Measurements from ENCODE around the gene ATG16L2. TPM values are rescaled to one million over a fixed set of nuclear protein-coding genes. Genes with fewer than 3 reads are reported as not detected.

The ATG16L2 gene
- total and polyA plus RNA-seq, 2 donors (not counting 3 experiments of a cell fraction or from before 2014, with no cell fraction given), result 26.5 to 30.5 TPM

- BruUV-seq (replicated peaks), result no TSS peak
- Histone ChIP-seq H3K9me1 (replicated peaks; ENCODE audit: control insufficient read depth, extremely low read depth, insufficient read depth, low read length) (no peaks in the 10 kb centered on the region), H4K20me1 (replicated peaks; ENCODE audit: control insufficient read depth, extremely low read depth, insufficient read depth, low read length) (no peaks in the 10 kb centered on the region), H3K27me3 (ENCODE audit: control insufficient read depth in 2 of 2, insufficient read depth in 2 of 2, low read length in 2 of 2) (no peaks in the 10 kb centered on the region), H3K4me2 (ENCODE audit: insufficient read depth, low read length) (no peak overlapping the region), H2AFZ (ENCODE audit: low read depth, low read length) (no peak overlapping the region), H3K4me3 (replicated peaks in 1 of 3; ENCODE audit: insufficient read depth in 1 of 3, low read depth in 1 of 3, low read length in 3 of 3) (no peak overlapping the region), H3K36me3 (ENCODE audit: control insufficient read depth in 2 of 2, extremely low read depth in 1 of 2, insufficient read depth in 2 of 2, low read length in 2 of 2) (no peaks in the 10 kb centered on the region), H3K9me3 (replicated peaks; ENCODE audit: control insufficient read depth, insufficient read depth, low read length) (no peaks in the 10 kb centered on the region), H3K4me1 (ENCODE audit: control insufficient read depth, extremely low read depth, insufficient read depth, low read length) (no peaks in the 10 kb centered on the region), H3K9ac (replicated peaks; ENCODE audit: extremely low read depth, insufficient read depth, low read length) (no peak overlapping the region), H3K79me2 (ENCODE audit: control insufficient read depth, insufficient read depth, low read length) (no peaks in the 10 kb centered on the region), H3K27ac (ENCODE audit: insufficient read depth, low read depth, low read length) (no peak overlapping the region)
- peak; percentile 40 for FAIRE-seq
- CTCF ChIA-PET, result interaction anchor here (1.0 to 2.7 kb wide), 2 partner anchors 44 to 70 kb away, joined by 3 to 9 read pairs; no protein-coding TSS in a partner anchor
- POLR2A ChIA-PET, result no interaction called here
- dilution Hi-C loops (cut with MboI; ENCODE audit: extremely low pct_ligation_motif_present, low sequenced_read_pairs) (no loop called here), intact Hi-C loops (cut with micrococcal nuclease) (no loop called here)
- no peak for TF ChIP-seq GATA2 (IDR thresholded peaks at IDR 0.05; ENCODE audit: insufficient read depth, insufficient read length, low read depth, low read length)
- TF ChIP-seq, protein P1, sequence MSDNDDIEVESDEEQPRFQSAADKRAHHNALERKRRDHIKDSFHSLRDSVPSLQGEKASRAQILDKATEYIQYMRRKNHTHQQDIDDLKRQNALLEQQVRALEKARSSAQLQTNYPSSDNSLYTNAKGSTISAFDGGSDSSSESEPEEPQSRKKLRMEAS (IDR thresholded peaks at IDR 0.05; ENCODE audit: insufficient read depth, insufficient read length), result no peak
- no peak for TF ChIP-seq POLR2AphosphoS5 (IDR thresholded peaks at IDR 0.05; ENCODE audit: insufficient read depth, low read depth, low read length)
- TF ChIP-seq MYC (IDR thresholded peaks at IDR 0.05; ENCODE audit: low read depth, low read length), result no peak
- TF ChIP-seq POLR2A (IDR thresholded peaks at IDR 0.05; ENCODE audit: low read depth, low read length), result no peak
- no peak for TF ChIP-seq JUN (IDR thresholded peaks at IDR 0.05; ENCODE audit: borderline replicate concordance, insufficient read depth, insufficient read length, low read depth)
- no peak for TF ChIP-seq EZH2 (IDR thresholded peaks at IDR 0.05; ENCODE audit: borderline replicate concordance, low read depth, low read length, severe bottlenecking)
- no peak for TF ChIP-seq FOS (IDR thresholded peaks at IDR 0.05; ENCODE audit: borderline replicate concordance, insufficient read depth, low read length)
- TF ChIP-seq, protein P2, sequence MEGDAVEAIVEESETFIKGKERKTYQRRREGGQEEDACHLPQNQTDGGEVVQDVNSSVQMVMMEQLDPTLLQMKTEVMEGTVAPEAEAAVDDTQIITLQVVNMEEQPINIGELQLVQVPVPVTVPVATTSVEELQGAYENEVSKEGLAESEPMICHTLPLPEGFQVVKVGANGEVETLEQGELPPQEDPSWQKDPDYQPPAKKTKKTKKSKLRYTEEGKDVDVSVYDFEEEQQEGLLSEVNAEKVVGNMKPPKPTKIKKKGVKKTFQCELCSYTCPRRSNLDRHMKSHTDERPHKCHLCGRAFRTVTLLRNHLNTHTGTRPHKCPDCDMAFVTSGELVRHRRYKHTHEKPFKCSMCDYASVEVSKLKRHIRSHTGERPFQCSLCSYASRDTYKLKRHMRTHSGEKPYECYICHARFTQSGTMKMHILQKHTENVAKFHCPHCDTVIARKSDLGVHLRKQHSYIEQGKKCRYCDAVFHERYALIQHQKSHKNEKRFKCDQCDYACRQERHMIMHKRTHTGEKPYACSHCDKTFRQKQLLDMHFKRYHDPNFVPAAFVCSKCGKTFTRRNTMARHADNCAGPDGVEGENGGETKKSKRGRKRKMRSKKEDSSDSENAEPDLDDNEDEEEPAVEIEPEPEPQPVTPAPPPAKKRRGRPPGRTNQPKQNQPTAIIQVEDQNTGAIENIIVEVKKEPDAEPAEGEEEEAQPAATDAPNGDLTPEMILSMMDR (IDR thresholded peaks at IDR 0.05; ENCODE audit: extremely low read depth in 1 of 2, insufficient read depth in 1 of 2, low read depth in 1 of 2, low read length in 2 of 2), result no peak
- no peak for DNase-seq (ENCODE audit: low read depth, low spot score)
Measured at GRCh38 chr11:72769680-72770079, 44.5 kb upstream of the ATG16L2 start.

Data from endothelial cell of umbilical vein (primary cell).